ENCODE data around the gene ABTB1.

DNA sequence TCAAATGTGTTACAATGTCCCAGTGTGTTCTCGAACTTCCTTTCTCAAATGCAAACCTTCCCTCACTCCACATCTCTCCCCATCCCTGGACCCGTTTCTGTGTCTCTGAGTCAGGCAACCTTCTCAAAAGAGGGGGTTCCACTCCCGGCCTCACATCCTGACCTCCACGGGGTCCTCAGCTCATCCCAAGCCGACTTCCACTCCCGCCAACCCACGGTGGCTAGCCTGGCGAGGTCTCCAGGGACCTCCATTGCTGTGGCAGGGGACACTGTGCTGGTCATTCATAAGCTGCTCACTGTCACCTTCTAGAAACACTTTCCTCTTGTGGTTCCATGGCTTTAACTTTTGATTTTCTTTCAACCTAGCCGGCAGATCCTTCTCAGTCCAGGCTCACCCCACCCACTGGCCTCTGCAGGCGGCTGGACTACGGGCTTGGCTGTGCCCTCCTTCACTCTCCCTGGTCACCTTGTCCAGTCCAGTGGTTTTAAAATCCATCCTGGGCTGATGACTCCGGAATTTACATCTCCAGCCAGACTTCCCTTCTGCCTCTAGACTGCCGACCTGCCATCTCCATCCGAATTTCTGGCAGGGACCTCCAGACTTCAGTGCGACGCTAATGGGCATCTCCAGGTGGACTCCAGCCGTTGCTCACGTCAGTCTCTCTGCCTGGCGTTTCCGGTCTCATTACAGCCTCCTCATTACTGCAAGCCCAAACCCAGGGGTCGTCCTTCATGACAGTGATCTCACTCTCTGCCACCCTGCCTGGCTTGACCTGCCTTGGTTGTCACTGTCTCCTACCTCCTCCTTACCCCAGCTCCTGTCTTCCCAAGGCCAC, 20.0 kb downstream of the ABTB1 start:
- TF ChIP-seq, protein P1, sequence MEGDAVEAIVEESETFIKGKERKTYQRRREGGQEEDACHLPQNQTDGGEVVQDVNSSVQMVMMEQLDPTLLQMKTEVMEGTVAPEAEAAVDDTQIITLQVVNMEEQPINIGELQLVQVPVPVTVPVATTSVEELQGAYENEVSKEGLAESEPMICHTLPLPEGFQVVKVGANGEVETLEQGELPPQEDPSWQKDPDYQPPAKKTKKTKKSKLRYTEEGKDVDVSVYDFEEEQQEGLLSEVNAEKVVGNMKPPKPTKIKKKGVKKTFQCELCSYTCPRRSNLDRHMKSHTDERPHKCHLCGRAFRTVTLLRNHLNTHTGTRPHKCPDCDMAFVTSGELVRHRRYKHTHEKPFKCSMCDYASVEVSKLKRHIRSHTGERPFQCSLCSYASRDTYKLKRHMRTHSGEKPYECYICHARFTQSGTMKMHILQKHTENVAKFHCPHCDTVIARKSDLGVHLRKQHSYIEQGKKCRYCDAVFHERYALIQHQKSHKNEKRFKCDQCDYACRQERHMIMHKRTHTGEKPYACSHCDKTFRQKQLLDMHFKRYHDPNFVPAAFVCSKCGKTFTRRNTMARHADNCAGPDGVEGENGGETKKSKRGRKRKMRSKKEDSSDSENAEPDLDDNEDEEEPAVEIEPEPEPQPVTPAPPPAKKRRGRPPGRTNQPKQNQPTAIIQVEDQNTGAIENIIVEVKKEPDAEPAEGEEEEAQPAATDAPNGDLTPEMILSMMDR (IDR thresholded peaks at IDR 0.05; ENCODE audit: insufficient read depth, low read depth, low read length): no peak
- no peak for TF ChIP-seq EZH2 (IDR thresholded peaks at IDR 0.05; ENCODE audit: insufficient read depth, low read length)
